Colonic mucosa (tissue), 4 donors: ENCODE data around the gene TMEM198. TPM values are rescaled to one million over a fixed set of nuclear protein-coding genes. Genes with fewer than 3 reads are reported as not detected.

Experiments
- DNase-seq: peaks from one replicate; pipeline ENCODE4 v3.0.0-alpha.2; 2020
- H3K27ac ChIP-seq: fragments of 200-600 bp; one replicate; pipeline ENCODE4 v1.8.0; 2021
- H3K27me3 ChIP-seq: fragments of 200-600 bp; one replicate; pipeline ENCODE4 v1.8.0; 2021
- H3K36me3 ChIP-seq: fragments of 200-600 bp; one replicate; pipeline ENCODE4 v1.8.0; 2021
- H3K4me1 ChIP-seq: fragments of 200-600 bp; one replicate; pipeline ENCODE4 v1.8.0; 2021; ENCODE audit warnings: mild to moderate bottlenecking
- H3K4me3 ChIP-seq: fragments of 200-600 bp; one replicate; pipeline ENCODE4 v1.8.0; 2021
- H3K9ac ChIP-seq, 2 donors: one replicate each; pipeline ENCODE4 v1.7.0; 2013; ENCODE audit warnings: control low read depth in 2 of 2, low read depth in 2 of 2, low read length in 2 of 2
- H3K9me3 ChIP-seq: fragments of 200-600 bp; one replicate; pipeline ENCODE4 v1.8.0; 2021
- CTCF ChIP-seq: fragments of 200-600 bp; IDR thresholded peaks from one replicate; pipeline ENCODE4 v1.8.0; 2022; ENCODE audit warnings: antibody characterized with exemption, mild to moderate bottlenecking
- intact Hi-C: fragments of 100-400 bp; cut with DNase I; formaldehyde crosslinking; loops from one replicate; pipeline ENCODE4 v1.14.1; 2022
- total RNA-seq, 2 donors: library from RNA; stranded (reverse); fragmentation: NEBNext Ultra II Directional in 1 of 2; extraction: Animal tissue kit (Norgen Biotek cat#: 25700) in 1 of 2; gene quantifications; one replicate each; pipeline ENCODE4 v1.2.1, GENCODE V29; 2021
- donor health status: healthy.
- donor health status: DM: no; HTN: no; CAD: no.
- donor health status: DM: no; HTN: no; CAD: no.

Gene TMEM198
- total RNA-seq, 2 donors from 2014 or later, result 1.7 to 2.9 TPM

- Histone ChIP-seq H3K4me3 (no peak overlapping the region), H3K9ac (no peak overlapping the region), H3K4me1 (no peaks in the 10 kb centered on the region), H3K27me3 (no peaks in the 10 kb centered on the region), H3K9me3 (no peaks in the 10 kb centered on the region), H3K36me3 (no peaks in the 10 kb centered on the region), H3K27ac (no peak overlapping the region)
- no peak for DNase-seq
- TF ChIP-seq CTCF, result no peak
- intact Hi-C loops, result no loop called here
These were observed 17.0 kb downstream of the TMEM198 start for GRCh38 chr2:219560893-219561178.

GRCh38 chr2:219561179-219562048 lies 17.6 kb downstream of the TMEM198 start:
- Histone ChIP-seq H3K4me3 (no peak overlapping the region), H3K9me3 (no peaks in the 10 kb centered on the region), H3K9ac (no peak overlapping the region), H3K27me3 (no peaks in the 10 kb centered on the region), H3K27ac (no peak overlapping the region), H3K4me1 (no peaks in the 10 kb centered on the region), H3K36me3 (no peaks in the 10 kb centered on the region)
- intact Hi-C loops, result no loop called here
- TF ChIP-seq CTCF, result no peak
- DNase-seq, result no peak

- Histone ChIP-seq H3K4me3 (no peak overlapping the region), H3K27me3 (no peaks in the 10 kb centered on the region), H3K27ac (no peak overlapping the region), H3K36me3 (no peaks in the 10 kb centered on the region), H3K9me3 (no peaks in the 10 kb centered on the region), H3K4me1 (no peaks in the 10 kb centered on the region), H3K9ac (no peak overlapping the region)
- peak; percentile 12 for DNase-seq
- intact Hi-C loops, result no loop called here
- no peak for TF ChIP-seq CTCF
These were observed 18.5 kb downstream of the TMEM198 start for GRCh38 chr2:219562049-219563020.

GRCh38 chr2:219563271-219563928 lies 19.6 kb downstream of the TMEM198 start:
- DNase-seq, result no peak
- intact Hi-C loops, result no loop called here

More at GRCh38 chr2:219563271-219563928, 19.6 kb downstream of the TMEM198 start:
- Histone ChIP-seq H3K4me1 (no peaks in the 10 kb centered on the region), H3K4me3 (no peak overlapping the region), H3K27me3 (no peaks in the 10 kb centered on the region), H3K9me3 (no peaks in the 10 kb centered on the region), H3K9ac (no peak overlapping the region), H3K27ac (no peak overlapping the region), H3K36me3 (no peaks in the 10 kb centered on the region)
- TF ChIP-seq CTCF, result no peak
